ENCODE measurements around the gene KRT17. TPM values are rescaled to one million over a fixed set of nuclear protein-coding genes. Genes with fewer than 3 reads are reported as not detected.

The KRT17 gene
- 1 to 10 TPM in 1 of 2 donors, not detected in 1; 1.7 TPM for total RNA-seq

GRCh38 chr17:41624208-41625101, at the start of gene KRT17:
Gene KRT17 (minus strand): TSS chr17:41624575. CDS start chr17:41624509, 66 bp downstream.

GRCh38 chr17:41612376-41613160, 11.8 kb downstream of the KRT17 start, which contains the start of gene KRT16:
Gene KRT16 (minus strand): TSS chr17:41612767. CDS start chr17:41612688, 79 bp downstream.

GRCh38 chr17:41586863-41587495, 37.4 kb downstream of the KRT17 start, which contains the start of gene KRT14:
Gene KRT14 (minus strand): TSS chr17:41586895. CDS start chr17:41586834, 61 bp downstream.

GRCh38 chr17:41571561-41572434, 52.6 kb downstream of the KRT17 start, which contains the start of gene KRT9:
Gene KRT9 (minus strand): TSS chr17:41572059. CDS start chr17:41571992, 67 bp downstream.

Other genes starting within 250 kb of the KRT17 start
- not detected for gene KRT34, start 242.3 kb downstream of the KRT17 start, total RNA-seq
- gene KRT31, start 227.0 kb downstream of the KRT17 start, total RNA-seq: not detected
- gene KRT37, start 200.0 kb downstream of the KRT17 start, total RNA-seq: not detected
- not detected for gene KRT38, start 183.6 kb downstream of the KRT17 start, total RNA-seq
- gene KRT32, start 157.2 kb downstream of the KRT17 start, total RNA-seq: not detected
- gene KRT35, start 143.4 kb downstream of the KRT17 start, total RNA-seq: not detected
- gene KRT36, start 134.7 kb downstream of the KRT17 start, total RNA-seq: not detected
- gene KRT13, start 119.0 kb downstream of the KRT17 start, total RNA-seq: not detected
- gene KRT15, start 105.7 kb downstream of the KRT17 start, total RNA-seq: not detected
- gene KRT19, start 96.3 kb downstream of the KRT17 start, total RNA-seq: under 1 TPM in 1 of 2 donors, not detected in 1; 0.33 TPM
- not detected for gene KRT9, start 52.5 kb downstream of the KRT17 start, total RNA-seq
- gene KRT14, start 37.7 kb downstream of the KRT17 start, total RNA-seq: 1 to 10 TPM in 1 of 2 donors, under 1 TPM in 1; under 0.01 to 1.0 TPM
- gene KRT16, start 11.8 kb downstream of the KRT17 start, total RNA-seq: under 1 TPM in 1 of 2 donors, not detected in 1; 0.69 TPM
- 10 to 100 TPM; 52.3 to 67.3 TPM for gene EIF1, start 64.3 kb upstream of the KRT17 start, total RNA-seq
- gene GAST, start 87.8 kb upstream of the KRT17 start, total RNA-seq: not detected
- gene HAP1, start 110.1 kb upstream of the KRT17 start, total RNA-seq: under 1 TPM in 1 of 2 donors, not detected in 1; under 0.01 TPM
- 1 to 10 TPM; 1.7 to 3.8 TPM for gene JUP, start 162.1 kb upstream of the KRT17 start, total RNA-seq
- 10 to 100 TPM; 17.2 to 24.0 TPM for gene P3H4, start 187.4 kb upstream of the KRT17 start, total RNA-seq
- gene FKBP10, start 188.4 kb upstream of the KRT17 start, total RNA-seq: 100 to 1,000 TPM in 1 of 2 donors, 10 to 100 TPM in 1; 64.0 to 111 TPM
- 10 to 100 TPM; 37.5 to 49.0 TPM for gene NT5C3B, start 211.7 kb upstream of the KRT17 start, total RNA-seq
- gene KLHL10, start 213.2 kb upstream of the KRT17 start, total RNA-seq: under 1 TPM in 1 of 2 donors, not detected in 1; under 0.01 TPM
- 10 to 100 TPM; 23.4 to 26.6 TPM for gene KLHL11, start 240.8 kb upstream of the KRT17 start, total RNA-seq

Measured in melanocyte of skin (primary cell).